Hepatocyte (in vitro differentiated cells): ENCODE measurements around the gene NIPAL3. TPM values are rescaled to one million over a fixed set of nuclear protein-coding genes. Genes with fewer than 3 reads are reported as not detected.

ENCODE experiments used
- DNase-seq: peaks from one replicate; pipeline ENCODE4 v3.0.0-alpha.2; 2016; ENCODE audit warnings: low spot score
- H2AFZ ChIP-seq: fragments of 200-600 bp; sonication (generic); 2 replicates; pipeline ENCODE4 v1.6.0; 2016; ENCODE audit warnings: antibody characterized with exemption, mild to moderate bottlenecking
- H3K27ac ChIP-seq: fragments of 200-600 bp; sonication (generic); 2 replicates; pipeline ENCODE4 v1.5.1; 2016; ENCODE audit warnings: mild to moderate bottlenecking
- H3K27me3 ChIP-seq: fragments of 200-600 bp; sonication (generic); 2 replicates; pipeline ENCODE4 v1.6.1; 2016
- H3K36me3 ChIP-seq: fragments of 200-600 bp; sonication (generic); replicated peaks from 2 replicates; pipeline ENCODE4 v1.5.1; 2016; ENCODE audit warnings: low read depth; ENCODE audit not compliant: insufficient read depth
- H3K4me1 ChIP-seq: fragments of 200-600 bp; sonication (generic); 2 replicates; pipeline ENCODE4 v1.5.1; 2016; ENCODE audit warnings: mild to moderate bottlenecking, moderate library complexity; ENCODE audit not compliant: insufficient read depth
- H3K4me2 ChIP-seq: fragments of 200-600 bp; sonication (generic); 2 replicates; pipeline ENCODE4 v1.6.0; 2016
- H3K4me3 ChIP-seq: fragments of 200-600 bp; sonication (generic); 2 replicates; pipeline ENCODE4 v1.5.1; 2016; ENCODE audit warnings: mild to moderate bottlenecking
- H3K79me2 ChIP-seq: fragments of 200-600 bp; sonication (generic); 2 replicates; pipeline ENCODE4 v1.6.0; 2017; ENCODE audit warnings: mild to moderate bottlenecking
- H3K9me2 ChIP-seq: fragments of 200-600 bp; sonication (generic); replicated peaks from 2 replicates; pipeline ENCODE4 v1.6.0; 2017; ENCODE audit warnings: mild to moderate bottlenecking; ENCODE audit not compliant: insufficient read depth
- H3K9me3 ChIP-seq: fragments of 200-600 bp; sonication (generic); 2 replicates; pipeline ENCODE4 v1.5.1; 2016; ENCODE audit warnings: low read depth, mild to moderate bottlenecking
- H4K20me1 ChIP-seq: fragments of 200-600 bp; sonication (generic); 2 replicates; pipeline ENCODE4 v1.6.0; 2016; ENCODE audit warnings: mild to moderate bottlenecking; ENCODE audit not compliant: insufficient read depth, poor library complexity, severe bottlenecking
- CTCF ChIP-seq: fragments of 200-600 bp; sonication (generic); IDR thresholded peaks from 2 replicates; pipeline ENCODE4 v1.5.1; 2016; ENCODE audit warnings: antibody characterized with exemption, mild to moderate bottlenecking; ENCODE audit not compliant: poor library complexity
- EZH2 ChIP-seq: fragments of 200-600 bp; sonication (generic); IDR thresholded peaks from 2 replicates; pipeline ENCODE4 v1.6.1; 2016; ENCODE audit warnings: antibody characterized with exemption, mild to moderate bottlenecking, borderline replicate concordance
- EZH2phosphoT487 ChIP-seq: fragments of 200-600 bp; sonication (generic); IDR thresholded peaks from one replicate; pipeline ENCODE4 v1.6.1; 2018; ENCODE audit warnings: antibody characterized with exemption, mild to moderate bottlenecking, low read depth, moderate library complexity; ENCODE audit not compliant: unreplicated experiment, severe bottlenecking
- WGBS: methylation state at CpG from one replicate; pipeline ENCODE4 v1.1.6; 2016; ENCODE audit warnings: low lambda C conversion rate; ENCODE audit errors: missing lambda C conversion rate; 5-methylcytosine and 5-hydroxymethylcytosine counted together
- polyA plus RNA-seq: library from polyadenylated mRNA; unstranded; fragments of >200 nt; fragmentation: Nextera tagmentation; extraction: Ambion mirVana; gene quantifications from 2 replicates; pipeline ENCODE4 v1.2.1, GENCODE V29; 2016
- total RNA-seq: library from RNA; depleted of rRNA; stranded (reverse); fragments of >200 nt; gene quantifications from 2 replicates; pipeline ENCODE4 v1.2.3, GENCODE V29; 2014

NIPAL3 gene
- total and polyA plus RNA-seq, 2 experiments from 2014 or later: 26.6 to 27.3 TPM

- no peak overlapping the region for H2AFZ ChIP-seq
- H4K20me1 ChIP-seq: no peaks in the 10 kb centered on the region
- TF ChIP-seq EZH2 (no peak), EZH2phosphoT487 (no peak), CTCF (no peak)
- H3K4me2 ChIP-seq: no peak overlapping the region
- no peak overlapping the region for H3K4me3 ChIP-seq
- no peak overlapping the region for H3K27ac ChIP-seq
- no peaks in the 10 kb centered on the region for H3K9me2 ChIP-seq
- H3K79me2 ChIP-seq: no peaks in the 10 kb centered on the region
- no peaks in the 10 kb centered on the region for H3K27me3 ChIP-seq
- H3K36me3 ChIP-seq: no peaks in the 10 kb centered on the region
- 72% methylated on average over 11 of the region's 11 CpGs for WGBS
- H3K4me1 ChIP-seq: peaks cover 6% of the 10 kb centered on the region
- DNase-seq: peak; percentile 22
- no peaks in the 10 kb centered on the region for H3K9me3 ChIP-seq
These were observed 57.1 kb downstream of the NIPAL3 start for GRCh38 chr1:24472527-24473251.

GRCh38 chr1:24474193-24474592 is 58.6 kb downstream of the NIPAL3 start:
- Histone ChIP-seq H3K4me3 (no peak overlapping the region), H3K36me3 (no peaks in the 10 kb centered on the region), H2AFZ (no peak overlapping the region), H3K27me3 (no peaks in the 10 kb centered on the region), H3K9me3 (no peaks in the 10 kb centered on the region), H3K4me1 (peaks cover 6% of the 10 kb centered on the region), H3K27ac (no peak overlapping the region), H4K20me1 (no peaks in the 10 kb centered on the region), H3K4me2 (no peak overlapping the region), H3K9me2 (no peaks in the 10 kb centered on the region), H3K79me2 (no peaks in the 10 kb centered on the region)
- no peak for DNase-seq
- no peak for TF ChIP-seq EZH2phosphoT487
- TF ChIP-seq CTCF: no peak
- no peak for TF ChIP-seq EZH2

- H2AFZ ChIP-seq: no peak overlapping the region
- TF ChIP-seq EZH2phosphoT487 (no peak), EZH2 (no peak), CTCF (no peak)
- H3K9me2 ChIP-seq: no peaks in the 10 kb centered on the region
- DNase-seq: no peak
- no peaks in the 10 kb centered on the region for H3K36me3 ChIP-seq
- peak overlapping the region; percentile 11 for H3K27ac ChIP-seq
- no peaks in the 10 kb centered on the region for H3K27me3 ChIP-seq
- H3K4me2 ChIP-seq: no peak overlapping the region
- H3K4me1 ChIP-seq: peaks cover 6% of the 10 kb centered on the region
- no peaks in the 10 kb centered on the region for H3K9me3 ChIP-seq
- no peaks in the 10 kb centered on the region for H4K20me1 ChIP-seq
- no peak overlapping the region for H3K4me3 ChIP-seq
- WGBS: 79% methylated on average over 4 of the region's 4 CpGs
- no peaks in the 10 kb centered on the region for H3K79me2 ChIP-seq
These were observed 60.1 kb downstream of the NIPAL3 start for GRCh38 chr1:24475700-24476099.

- H3K27ac ChIP-seq: no peak overlapping the region
- 37% methylated on average over 2 of the region's 2 CpGs for WGBS
- DNase-seq: no peak
These were observed 61.0 kb downstream of the NIPAL3 start for GRCh38 chr1:24476571-24476970.

More at GRCh38 chr1:24476571-24476970, 61.0 kb downstream of the NIPAL3 start:
- no peaks in the 10 kb centered on the region for H3K79me2 ChIP-seq
- no peak for TF ChIP-seq CTCF
- H3K4me1 ChIP-seq: peaks cover 6% of the 10 kb centered on the region
- no peaks in the 10 kb centered on the region for H3K27me3 ChIP-seq
- H3K9me2 ChIP-seq: no peaks in the 10 kb centered on the region
- no peaks in the 10 kb centered on the region for H3K36me3 ChIP-seq
- no peak overlapping the region for H2AFZ ChIP-seq
- H3K4me2 ChIP-seq: no peak overlapping the region
- H4K20me1 ChIP-seq: no peaks in the 10 kb centered on the region
- H3K9me3 ChIP-seq: no peaks in the 10 kb centered on the region
- no peak overlapping the region for H3K4me3 ChIP-seq
